HCT116 (cell line): Measurements from ENCODE around the gene TSR1. TPM values are rescaled to one million over a fixed set of nuclear protein-coding genes. Genes with fewer than 3 reads are reported as not detected.

ENCODE experiments used
- ATAC-seq: fragments of 200-7000 bp; cut with Tn5 transposase; 2 replicates; pipeline ENCODE4 v1.9.1; 2020; ENCODE audit warnings: mild to moderate bottlenecking, moderate library complexity
- BruUV-seq: library from RNA; stranded (reverse); fragments of 400-500 nt; replicated peaks from 2 replicates; lab custom pipeline; 2021; lab: Mats Ljungman, UMichigan
- CTCF ChIA-PET: fragments of 300-600 bp; sonication (Branson Sonifier 250); formaldehyde crosslinking; loops from one replicate; lab custom pipeline; 2021; ENCODE audit warnings: antibody characterized with exemption; lab: Charles Lee
- POLR2A ChIA-PET: fragments of 300-600, 350-600 bp; sonication (Branson Sonifier 250); formaldehyde crosslinking; loops from one replicate; lab custom pipeline; 2021; ENCODE audit warnings: antibody characterized with exemption; lab: Charles Lee
- RAD21 ChIA-PET, 2 experiments: fragments of 300-600 bp; sonication (Branson Sonifier 250); formaldehyde crosslinking; loops; one replicate each; lab custom pipeline; 2023; ENCODE audit warnings: low total read pairs in 2 of 2; ENCODE audit not compliant: uncharacterized antibody in 2 of 2, unreplicated experiment in 2 of 2, low non-redundant PET in 1 of 2; lab: Charles Lee
- DNase-seq: peaks from one replicate; pipeline ENCODE4 v3.0.0-alpha.2; 2010; ENCODE audit warnings: low read depth, low spot score
- H2AFZ ChIP-seq: fragments of 200-600 bp; shearing (Covaris generic), sonication (generic); 2 replicates; pipeline ENCODE4 v1.6.1; 2017; ENCODE audit warnings: low read depth, mixed run types, mixed read lengths, antibody characterized with exemption, low read length; ENCODE audit not compliant: poor library complexity, severe bottlenecking
- H3K27ac ChIP-seq: 2 replicates; pipeline ENCODE4 v1.5.1; 2012; ENCODE audit warnings: low read depth, low read length
- H3K27me3 ChIP-seq: fragments of 200-600 bp; sonication (generic); 2 replicates; pipeline ENCODE4 v1.6.1; 2016; ENCODE audit warnings: mixed run types, low read length, mixed read lengths; ENCODE audit not compliant: insufficient read depth
- H3K36me3 ChIP-seq, 2 experiments: fragments of 200-500 bp in 1 of 2; fragments of 200-600 bp in 1 of 2; sonication (Bioruptor generic) in 1 of 2; sonication (generic) in 1 of 2; 2 replicates each; pipeline versions ENCODE4 v1.5.1 to v1.6.1; 2014 to 2016; ENCODE audit warnings: low read length in 2 of 2, inconsistent platforms in 1 of 2, mixed read lengths in 1 of 2, mixed run types in 1 of 2; ENCODE audit not compliant: insufficient read depth in 2 of 2, control insufficient read depth in 1 of 2
- H3K4me1 ChIP-seq, 2 experiments: fragments of 200-600 bp in 1 of 2; sonication (generic) in 1 of 2; 2 replicates each; pipeline versions ENCODE4 v1.5.1 to v1.6.1; 2012 to 2017; ENCODE audit warnings: low read length in 2 of 2, inconsistent platforms in 1 of 2, mild to moderate bottlenecking in 1 of 2, mixed read lengths in 1 of 2, mixed run types in 1 of 2, moderate library complexity in 1 of 2; ENCODE audit not compliant: insufficient read depth in 2 of 2, control insufficient read depth in 1 of 2
- H3K4me2 ChIP-seq: fragments of 200-600 bp; sonication (generic); 2 replicates; pipeline ENCODE4 v1.6.1; 2017; ENCODE audit warnings: mixed run types, low read length, mixed read lengths
- H3K4me3 ChIP-seq, 2 experiments: fragments of 200-600 bp in 1 of 2; sonication (generic) in 1 of 2; replicated peaks in 1 of 2; 2 replicates each; pipeline ENCODE4 v1.5.1; 2011 to 2016; ENCODE audit warnings: low read length in 2 of 2, control low read depth in 1 of 2, low read depth in 1 of 2, mild to moderate bottlenecking in 1 of 2, mixed read lengths in 1 of 2, mixed run types in 1 of 2
- H3K79me2 ChIP-seq: fragments of 200-600 bp; sonication (generic); 2 replicates; pipeline ENCODE4 v1.6.1; 2017; ENCODE audit warnings: mild to moderate bottlenecking, mixed run types, low read length, moderate library complexity, mixed read lengths; ENCODE audit not compliant: insufficient read depth
- H3K9ac ChIP-seq: fragments of 200-600 bp; sonication (generic); 2 replicates; pipeline ENCODE4 v1.6.1; 2016; ENCODE audit warnings: low read length, mixed read lengths
- H3K9me2 ChIP-seq: fragments of 200-600 bp; sonication (generic), shearing (Covaris generic); 2 replicates; pipeline ENCODE4 v1.6.1; 2017; ENCODE audit warnings: mixed run types, mild to moderate bottlenecking, moderate library complexity; ENCODE audit not compliant: insufficient read depth
- H3K9me3 ChIP-seq, 2 experiments: fragments of 200-500 bp in 1 of 2; fragments of 200-600 bp in 1 of 2; sonication (Bioruptor generic) in 1 of 2; sonication (generic) in 1 of 2; 2 replicates each; pipeline ENCODE4 v1.6.1; 2014 to 2017; ENCODE audit warnings: low read length in 2 of 2, mixed read lengths in 2 of 2, inconsistent platforms in 1 of 2, low read depth in 1 of 2, mild to moderate bottlenecking in 1 of 2, mixed run types in 1 of 2, moderate library complexity in 1 of 2; ENCODE audit not compliant: control insufficient read depth in 1 of 2, insufficient read depth in 1 of 2
- H4K20me1 ChIP-seq: fragments of 200-600 bp; sonication (generic), shearing (Covaris generic); 2 replicates; pipeline ENCODE4 v1.6.1; 2017; ENCODE audit warnings: mixed run types, mild to moderate bottlenecking, moderate library complexity; ENCODE audit not compliant: insufficient read depth
- EGR1 ChIP-seq: IDR thresholded peaks from 2 replicates; pipeline ENCODE4 v1.6.1; 2012; ENCODE audit warnings: low read depth
- MAX ChIP-seq: IDR thresholded peaks from 2 replicates; pipeline ENCODE4 v1.6.1; 2012
- POLR2A ChIP-seq: IDR thresholded peaks from 2 replicates; pipeline ENCODE4 v1.7.0; 2011; ENCODE audit warnings: borderline replicate concordance; ENCODE audit not compliant: insufficient read depth, insufficient read length; ENCODE audit errors: extremely low read depth
- SIN3A ChIP-seq: IDR thresholded peaks from 2 replicates; pipeline ENCODE4 v1.6.1; 2012; ENCODE audit warnings: low read depth
- YY1 ChIP-seq: IDR thresholded peaks from 2 replicates; pipeline ENCODE4 v1.6.1; 2011; ENCODE audit warnings: low read length, low read depth, moderate library complexity, mild to moderate bottlenecking; ENCODE audit not compliant: insufficient replicate concordance; ENCODE audit errors: extremely low read depth
- ZBTB33 ChIP-seq: IDR thresholded peaks from 2 replicates; pipeline ENCODE4 v1.6.1; 2011; ENCODE audit warnings: mild to moderate bottlenecking, low read length, moderate library complexity; ENCODE audit not compliant: insufficient replicate concordance; ENCODE audit errors: extremely low read depth
- ZFX ChIP-seq: fragments of 450-650 bp; IDR thresholded peaks from 2 replicates; pipeline ENCODE4 v1.6.1; 2017
- intact Hi-C: fragments of 100-400 bp; cut with micrococcal nuclease; formaldehyde crosslinking; loops from 2 replicates; pipeline ENCODE4 v1.10.0; 2022
- total RNA-seq: library from RNA; stranded (reverse); gene quantifications from one replicate; pipeline ENCODE4 v1.2.1, GENCODE V29; 2021; ENCODE audit not compliant: unreplicated experiment
- TF ChIP-seq, protein P1 (sequence below): IDR thresholded peaks from 2 replicates; pipeline ENCODE4 v1.6.1; 2012; ENCODE audit warnings: low read depth
- TF ChIP-seq, protein P2 (sequence below): IDR thresholded peaks from 2 replicates; pipeline ENCODE4 v1.6.1; 2012

TSR1 gene
- total RNA-seq, 1 experiment from 2014 or later = 77.2 TPM

DNA sequence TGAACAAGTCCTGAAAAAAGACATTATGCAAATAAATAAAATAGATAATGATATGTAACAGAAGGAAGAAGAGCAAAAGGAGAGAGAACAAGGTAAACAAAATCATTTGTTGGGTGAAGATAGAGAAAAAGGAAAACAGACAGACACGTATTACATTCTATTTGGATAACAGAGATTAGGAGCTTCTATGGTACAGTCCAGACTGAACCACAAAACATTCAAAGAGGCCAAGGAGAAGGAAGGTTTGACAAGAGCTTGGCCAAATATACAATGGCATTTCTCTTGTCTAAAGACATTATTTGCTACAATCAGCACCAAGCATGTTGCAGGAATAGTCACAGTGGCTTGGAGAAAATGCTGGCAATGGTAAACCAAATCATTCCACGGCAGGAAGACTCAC is 61.8 kb downstream of the TSR1 start:
- POLR2A ChIA-PET = no interaction called here
- BruUV-seq = no TSS peak
- no peaks in the 10 kb centered on the region for H4K20me1 ChIP-seq
- no peaks in the 10 kb centered on the region for H3K9me2 ChIP-seq
- no peak for TF ChIP-seq EGR1
- no peak for TF ChIP-seq POLR2A
- TF ChIP-seq ZFX = no peak
- TF ChIP-seq, protein P1, sequence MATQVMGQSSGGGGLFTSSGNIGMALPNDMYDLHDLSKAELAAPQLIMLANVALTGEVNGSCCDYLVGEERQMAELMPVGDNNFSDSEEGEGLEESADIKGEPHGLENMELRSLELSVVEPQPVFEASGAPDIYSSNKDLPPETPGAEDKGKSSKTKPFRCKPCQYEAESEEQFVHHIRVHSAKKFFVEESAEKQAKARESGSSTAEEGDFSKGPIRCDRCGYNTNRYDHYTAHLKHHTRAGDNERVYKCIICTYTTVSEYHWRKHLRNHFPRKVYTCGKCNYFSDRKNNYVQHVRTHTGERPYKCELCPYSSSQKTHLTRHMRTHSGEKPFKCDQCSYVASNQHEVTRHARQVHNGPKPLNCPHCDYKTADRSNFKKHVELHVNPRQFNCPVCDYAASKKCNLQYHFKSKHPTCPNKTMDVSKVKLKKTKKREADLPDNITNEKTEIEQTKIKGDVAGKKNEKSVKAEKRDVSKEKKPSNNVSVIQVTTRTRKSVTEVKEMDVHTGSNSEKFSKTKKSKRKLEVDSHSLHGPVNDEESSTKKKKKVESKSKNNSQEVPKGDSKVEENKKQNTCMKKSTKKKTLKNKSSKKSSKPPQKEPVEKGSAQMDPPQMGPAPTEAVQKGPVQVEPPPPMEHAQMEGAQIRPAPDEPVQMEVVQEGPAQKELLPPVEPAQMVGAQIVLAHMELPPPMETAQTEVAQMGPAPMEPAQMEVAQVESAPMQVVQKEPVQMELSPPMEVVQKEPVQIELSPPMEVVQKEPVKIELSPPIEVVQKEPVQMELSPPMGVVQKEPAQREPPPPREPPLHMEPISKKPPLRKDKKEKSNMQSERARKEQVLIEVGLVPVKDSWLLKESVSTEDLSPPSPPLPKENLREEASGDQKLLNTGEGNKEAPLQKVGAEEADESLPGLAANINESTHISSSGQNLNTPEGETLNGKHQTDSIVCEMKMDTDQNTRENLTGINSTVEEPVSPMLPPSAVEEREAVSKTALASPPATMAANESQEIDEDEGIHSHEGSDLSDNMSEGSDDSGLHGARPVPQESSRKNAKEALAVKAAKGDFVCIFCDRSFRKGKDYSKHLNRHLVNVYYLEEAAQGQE = no peak
- no peak for TF ChIP-seq MAX
- TF ChIP-seq ZBTB33 = no peak
- TF ChIP-seq, protein P2, sequence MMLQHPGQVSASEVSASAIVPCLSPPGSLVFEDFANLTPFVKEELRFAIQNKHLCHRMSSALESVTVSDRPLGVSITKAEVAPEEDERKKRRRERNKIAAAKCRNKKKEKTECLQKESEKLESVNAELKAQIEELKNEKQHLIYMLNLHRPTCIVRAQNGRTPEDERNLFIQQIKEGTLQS = no peak
- no peak for TF ChIP-seq SIN3A
- no peak for TF ChIP-seq YY1
- TF ChIP-seq, all 23 proteins: peak for 0
- ChIA-PET RAD21 (no interaction called here), CTCF (no interaction called here)
- Histone ChIP-seq H3K79me2 (no peaks in the 10 kb centered on the region), H3K9me3 (no peaks in the 10 kb centered on the region), H2AFZ (no peak overlapping the region), H3K4me2 (no peak overlapping the region), H3K36me3 (peaks cover 0 to 4% of the 10 kb centered on the region in 2 experiments; a peak in 3 of 4 replicates), H3K4me3 (no peak overlapping the region), H3K4me1 (no peaks in the 10 kb centered on the region), H3K9ac (no peak overlapping the region), H3K27me3 (no peaks in the 10 kb centered on the region), H3K27ac (no peak overlapping the region)
- DNase-seq = no peak
- intact Hi-C loops = no loop called here
- no peak for ATAC-seq

Other genes starting within 250 kb of the TSR1 start
- 23.1 TPM for gene SMG6, start 32.7 kb downstream of the TSR1 start, total RNA-seq
- 15.1 TPM for gene SRR, start 32.5 kb downstream of the TSR1 start, total RNA-seq
- 68.1 TPM for gene SGSM2, start 1.0 kb upstream of the TSR1 start, total RNA-seq
- 37.0 TPM for gene MNT, start 64.6 kb upstream of the TSR1 start, total RNA-seq
- gene METTL16, start 175.4 kb upstream of the TSR1 start, total RNA-seq = 37.6 TPM